BE2C (cell line): ENCODE results near the gene CHKB.

Experiments used
- DNase-seq: peaks from one replicate; pipeline ENCODE4 v3.0.0-alpha.2; 2020
- H3K27me3 ChIP-seq: fragments of 250-450 bp; sonication (Bioruptor Pico); 2 replicates; pipeline ENCODE4 v1.5.1; 2020; ENCODE audit warnings: mild to moderate bottlenecking
- H3K36me3 ChIP-seq: fragments of 250-450 bp; sonication (Bioruptor Pico); 2 replicates; pipeline ENCODE4 v1.5.1; 2020; ENCODE audit warnings: mild to moderate bottlenecking
- H3K4me1 ChIP-seq: fragments of 250-450 bp; sonication (Bioruptor Pico); 2 replicates; pipeline ENCODE4 v1.5.1; 2020
- H3K4me3 ChIP-seq: 2 replicates; pipeline ENCODE4 v1.5.1; 2011; ENCODE audit warnings: low read depth, low read length
- H3K9me3 ChIP-seq: fragments of 250-450 bp; sonication (Bioruptor Pico); 2 replicates; pipeline ENCODE4 v1.5.1; 2020
- TF ChIP-seq, protein P1 (sequence below): IDR thresholded peaks from 2 replicates; pipeline ENCODE4 v1.5.1; 2012; ENCODE audit warnings: mild to moderate bottlenecking, low read depth, low read length

CHKB gene

GRCh38 chr22:50581031-50581949 is 1.4 kb downstream of the CHKB start:
- H3K27me3 ChIP-seq = no peaks in the 10 kb centered on the region
- H3K4me1 ChIP-seq = no peaks in the 10 kb centered on the region
- TF ChIP-seq, protein P1, sequence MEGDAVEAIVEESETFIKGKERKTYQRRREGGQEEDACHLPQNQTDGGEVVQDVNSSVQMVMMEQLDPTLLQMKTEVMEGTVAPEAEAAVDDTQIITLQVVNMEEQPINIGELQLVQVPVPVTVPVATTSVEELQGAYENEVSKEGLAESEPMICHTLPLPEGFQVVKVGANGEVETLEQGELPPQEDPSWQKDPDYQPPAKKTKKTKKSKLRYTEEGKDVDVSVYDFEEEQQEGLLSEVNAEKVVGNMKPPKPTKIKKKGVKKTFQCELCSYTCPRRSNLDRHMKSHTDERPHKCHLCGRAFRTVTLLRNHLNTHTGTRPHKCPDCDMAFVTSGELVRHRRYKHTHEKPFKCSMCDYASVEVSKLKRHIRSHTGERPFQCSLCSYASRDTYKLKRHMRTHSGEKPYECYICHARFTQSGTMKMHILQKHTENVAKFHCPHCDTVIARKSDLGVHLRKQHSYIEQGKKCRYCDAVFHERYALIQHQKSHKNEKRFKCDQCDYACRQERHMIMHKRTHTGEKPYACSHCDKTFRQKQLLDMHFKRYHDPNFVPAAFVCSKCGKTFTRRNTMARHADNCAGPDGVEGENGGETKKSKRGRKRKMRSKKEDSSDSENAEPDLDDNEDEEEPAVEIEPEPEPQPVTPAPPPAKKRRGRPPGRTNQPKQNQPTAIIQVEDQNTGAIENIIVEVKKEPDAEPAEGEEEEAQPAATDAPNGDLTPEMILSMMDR = no peak

DNA sequence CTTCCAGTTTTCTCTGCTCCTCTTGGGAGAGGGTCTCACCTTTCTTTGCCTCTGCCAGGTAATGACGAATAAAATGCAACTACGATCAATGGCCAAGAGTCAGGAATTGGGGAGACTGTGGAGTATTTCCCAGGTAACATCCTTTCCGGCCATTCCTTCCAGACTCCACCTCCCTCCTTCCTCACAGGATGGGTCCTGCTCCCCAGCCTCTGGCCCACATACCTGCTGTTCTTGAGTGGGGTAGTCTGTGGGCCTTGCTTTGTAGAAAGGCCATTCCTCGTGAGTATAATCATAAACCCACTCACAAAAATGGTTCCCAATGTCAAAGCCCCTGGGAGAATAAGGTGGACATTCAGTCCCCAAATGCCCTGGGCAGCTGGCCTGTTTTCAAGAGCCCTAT is 2.9 kb downstream of the CHKB start:
- no peak for DNase-seq
- no peaks in the 10 kb centered on the region for H3K4me1 ChIP-seq

More at GRCh38 chr22:50581031-50581949, 1.4 kb downstream of the CHKB start:
- Histone ChIP-seq H3K4me3 (peak overlapping the region; percentile 81), H3K36me3 (0 out of 2 replicates have a peak, but pooled peaks cover 3% of the 10 kb centered on the region), H3K9me3 (no peaks in the 10 kb centered on the region)
- DNase-seq = no peak

GRCh38 chr22:50578776-50579310 is 3.8 kb downstream of the CHKB start:
- H3K9me3 ChIP-seq = no peaks in the 10 kb centered on the region
- H3K36me3 ChIP-seq = 0 out of 2 replicates have a peak, but pooled peaks cover 3% of the 10 kb centered on the region
- DNase-seq = no peak
- TF ChIP-seq, protein P1 = no peak
- no peaks in the 10 kb centered on the region for H3K4me1 ChIP-seq
- no peak overlapping the region for H3K4me3 ChIP-seq
- no peaks in the 10 kb centered on the region for H3K27me3 ChIP-seq

More for the DNA sequence above, 2.9 kb downstream of the CHKB start:
- 0 out of 2 replicates have a peak, but pooled peaks cover 3% of the 10 kb centered on the region for H3K36me3 ChIP-seq
- no peaks in the 10 kb centered on the region for H3K9me3 ChIP-seq
- TF ChIP-seq, protein P1 = no peak
- H3K27me3 ChIP-seq = no peaks in the 10 kb centered on the region
- no peak overlapping the region for H3K4me3 ChIP-seq

- no peak within 1 kb of the TSS for H3K4me3 ChIP-seq
- no peak for DNase-seq
- no peaks in the 10 kb centered on the region for H3K9me3 ChIP-seq
- H3K36me3 ChIP-seq = 0 out of 2 replicates have a peak, but pooled peaks cover 3% of the 10 kb centered on the region
- no peaks in the 10 kb centered on the region for H3K4me1 ChIP-seq
- TF ChIP-seq, protein P1 = no peak
- no peaks in the 10 kb centered on the region for H3K27me3 ChIP-seq
These were observed 4.5 kb downstream of the CHKB start, which contains the start of gene CPT1B for GRCh38 chr22:50577987-50578775. Gene CPT1B, minus strand, starts transcription at chr22:50578427. Its CDS starts 512 bp downstream, at chr22:50577915.

DNA sequence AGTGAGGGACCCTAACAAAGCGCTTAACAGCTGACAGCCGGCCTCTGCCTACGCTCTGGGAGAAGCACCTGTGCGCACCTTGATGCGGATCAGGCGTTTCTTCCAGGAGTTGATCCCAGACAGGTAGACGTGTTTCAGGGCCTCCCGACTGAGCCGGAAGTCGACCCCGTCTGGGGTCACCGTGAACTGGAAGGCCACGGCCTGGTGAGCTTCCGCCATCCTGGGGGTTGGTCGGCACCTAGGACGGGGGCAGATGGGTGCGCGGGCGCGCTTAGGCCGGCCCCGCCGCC is 5.0 kb downstream of the CHKB start:
- no peaks in the 10 kb centered on the region for H3K9me3 ChIP-seq
- no peak overlapping the region for H3K4me3 ChIP-seq
- no peak for DNase-seq
- 0 out of 2 replicates have a peak, but pooled peaks cover 3% of the 10 kb centered on the region for H3K36me3 ChIP-seq
- no peaks in the 10 kb centered on the region for H3K27me3 ChIP-seq
- TF ChIP-seq, protein P1 = no peak
- H3K4me1 ChIP-seq = no peaks in the 10 kb centered on the region
